ENCODE measurements around the gene LRRTM3. TPM values are rescaled to one million over a fixed set of nuclear protein-coding genes. Genes with fewer than 3 reads are reported as not detected.

The LRRTM3 gene
- polyA plus RNA-seq, 1 experiment: not detected

GRCh38 chr10:67095531-67095930, 169.7 kb downstream of the LRRTM3 start:
- Histone ChIP-seq H3K4me3 (ENCODE audit: low read depth, low read length) (no peak overlapping the region), H3K9me3 (ENCODE audit: control insufficient read depth, insufficient read depth, low read length) (no peaks in the 10 kb centered on the region), H3K27ac (ENCODE audit: low read depth, low read length) (no peak overlapping the region), H3K27me3 (ENCODE audit: control insufficient read depth, insufficient read depth, low read length) (no peaks in the 10 kb centered on the region)
- DNase-seq (ENCODE audit: low read depth, low spot score): no peak
- TF ChIP-seq CTCF (IDR thresholded peaks at IDR 0.05; ENCODE audit: low read depth, low read length): no peak
- ChIA-PET CTCF (no interaction called here), POLR2A (interaction anchor here (0.6 kb wide), 1 partner anchor 689 kb away, joined by 3 read pairs; no protein-coding TSS in a partner anchor)

- no peaks in the 10 kb centered on the region for H3K27me3 ChIP-seq (ENCODE audit: control insufficient read depth, insufficient read depth, low read length)
- TF ChIP-seq CTCF (IDR thresholded peaks at IDR 0.05; ENCODE audit: low read depth, low read length): no peak
- H3K27ac ChIP-seq (ENCODE audit: low read depth, low read length): no peak overlapping the region
- no peak overlapping the region for H3K4me3 ChIP-seq (ENCODE audit: low read depth, low read length)
- CTCF ChIA-PET: no interaction called here
- POLR2A ChIA-PET: no interaction called here
- no peaks in the 10 kb centered on the region for H3K9me3 ChIP-seq (ENCODE audit: control insufficient read depth, insufficient read depth, low read length)
- DNase-seq (ENCODE audit: low read depth, low spot score): no peak
Observed at GRCh38 chr10:67098461-67098860, 172.6 kb downstream of the LRRTM3 start.

GRCh38 chr10:67100951-67101350, 175.1 kb downstream of the LRRTM3 start:
- POLR2A ChIA-PET: no interaction called here
- Histone ChIP-seq H3K27me3 (ENCODE audit: control insufficient read depth, insufficient read depth, low read length) (no peaks in the 10 kb centered on the region), H3K4me3 (ENCODE audit: low read depth, low read length) (no peak overlapping the region), H3K27ac (ENCODE audit: low read depth, low read length) (no peak overlapping the region), H3K9me3 (ENCODE audit: control insufficient read depth, insufficient read depth, low read length) (no peaks in the 10 kb centered on the region)
- DNase-seq (ENCODE audit: low read depth, low spot score): no peak
- CTCF ChIA-PET: interaction anchor here (1.2 kb wide), 1 partner anchor 420 kb away, joined by 3 read pairs; no protein-coding TSS in a partner anchor
- TF ChIP-seq CTCF (IDR thresholded peaks at IDR 0.05; ENCODE audit: low read depth, low read length): no peak

- no peak overlapping the region for H3K4me3 ChIP-seq (ENCODE audit: low read depth, low read length)
- H3K9me3 ChIP-seq (ENCODE audit: control insufficient read depth, insufficient read depth, low read length): no peaks in the 10 kb centered on the region
- no peak for TF ChIP-seq CTCF (IDR thresholded peaks at IDR 0.05; ENCODE audit: low read depth, low read length)
- no peak overlapping the region for H3K27ac ChIP-seq (ENCODE audit: low read depth, low read length)
- POLR2A ChIA-PET: no interaction called here
- no peaks in the 10 kb centered on the region for H3K27me3 ChIP-seq (ENCODE audit: control insufficient read depth, insufficient read depth, low read length)
- CTCF ChIA-PET: no interaction called here
- DNase-seq (ENCODE audit: low read depth, low spot score): no peak
Observed at GRCh38 chr10:67107670-67108069, 181.8 kb downstream of the LRRTM3 start.

- no peak for DNase-seq (ENCODE audit: low read depth, low spot score)
- ChIA-PET POLR2A (no interaction called here), CTCF (no interaction called here)
- no peaks in the 10 kb centered on the region for H3K9me3 ChIP-seq (ENCODE audit: control insufficient read depth, insufficient read depth, low read length)
- H3K27ac ChIP-seq (ENCODE audit: low read depth, low read length): no peak overlapping the region
- H3K4me3 ChIP-seq (ENCODE audit: low read depth, low read length): no peak overlapping the region
- TF ChIP-seq CTCF (IDR thresholded peaks at IDR 0.05; ENCODE audit: low read depth, low read length): no peak
- H3K27me3 ChIP-seq (ENCODE audit: control insufficient read depth, insufficient read depth, low read length): no peaks in the 10 kb centered on the region
Observed at GRCh38 chr10:67110286-67110685, 184.4 kb downstream of the LRRTM3 start.
